HUES64 (cell line): Measurements from ENCODE around the gene AEBP2.

ENCODE experiments used
- H3K27ac ChIP-seq: 2 replicates; pipeline ENCODE4 v1.7.0; 2013; ENCODE audit warnings: low read depth, low read length, inconsistent platforms
- H3K27me3 ChIP-seq: 2 replicates; pipeline ENCODE4 v1.6.1; 2013; ENCODE audit warnings: mild to moderate bottlenecking, low read length; ENCODE audit not compliant: insufficient read depth
- H3K36me3 ChIP-seq: 2 replicates; pipeline ENCODE4 v1.6.1; 2013; ENCODE audit warnings: mild to moderate bottlenecking, low read length; ENCODE audit not compliant: insufficient read depth
- H3K4me1 ChIP-seq: 2 replicates; pipeline ENCODE4 v1.6.1; 2013; ENCODE audit warnings: mild to moderate bottlenecking, low read length, moderate library complexity; ENCODE audit not compliant: insufficient read depth
- H3K4me3 ChIP-seq: 2 replicates; pipeline ENCODE4 v1.5.1; 2013; ENCODE audit warnings: mild to moderate bottlenecking, low read length, moderate library complexity
- H3K9ac ChIP-seq: 2 replicates; pipeline ENCODE4 v1.6.1; 2013; ENCODE audit warnings: mild to moderate bottlenecking, low read depth, low read length
- H3K9me3 ChIP-seq: 2 replicates; pipeline ENCODE4 v1.6.1; 2013; ENCODE audit warnings: low read depth, low read length; ENCODE audit not compliant: insufficient read depth
- WGBS: fragments of 150-250, 120-280 bp; methylation state at CpG from one replicate; pipeline ENCODE4 v1.1.7; 2013; ENCODE audit warnings: missing lambda C conversion rate; 5-methylcytosine and 5-hydroxymethylcytosine counted together

Gene AEBP2

GRCh38 chr12:19483727-19484126 lies 44.4 kb downstream of the AEBP2 start:
- Histone ChIP-seq H3K4me3 (no peak overlapping the region), H3K9ac (no peak overlapping the region), H3K27ac (no peak overlapping the region), H3K9me3 (no peaks in the 10 kb centered on the region), H3K4me1 (peaks cover 16% of the 10 kb centered on the region), H3K27me3 (no peaks in the 10 kb centered on the region), H3K36me3 (peaks cover 46% of the 10 kb centered on the region)
- 95% methylated on average over 4 of the region's 4 CpGs for WGBS

- Histone ChIP-seq H3K36me3 (peaks cover 37% of the 10 kb centered on the region), H3K9me3 (no peaks in the 10 kb centered on the region), H3K4me1 (peaks cover 16% of the 10 kb centered on the region), H3K9ac (no peak overlapping the region), H3K4me3 (no peak overlapping the region), H3K27ac (no peak overlapping the region), H3K27me3 (no peaks in the 10 kb centered on the region)
- 100% methylated on average over 3 of the region's 3 CpGs for WGBS
These were observed 45.4 kb downstream of the AEBP2 start for GRCh38 chr12:19484738-19485137.

DNA sequence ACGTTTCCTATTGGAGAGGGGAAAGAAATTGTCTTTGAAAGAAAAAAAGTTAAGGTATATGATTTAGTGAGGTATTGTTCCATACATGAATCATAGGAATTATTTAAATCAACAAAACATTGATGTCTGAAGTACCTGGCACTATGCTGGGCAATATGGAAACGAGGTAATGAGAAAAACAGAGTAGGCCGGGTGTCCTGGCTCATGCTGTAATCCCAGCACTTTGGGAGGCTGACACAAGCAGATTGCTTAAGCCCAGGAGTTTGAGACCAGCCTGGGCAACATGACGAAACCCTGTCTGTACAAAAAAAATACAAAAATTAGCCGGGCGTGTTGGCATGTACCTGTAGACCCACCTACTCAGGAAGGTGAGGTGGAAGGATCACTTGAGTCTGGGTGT lies 45.9 kb downstream of the AEBP2 start:
- peaks cover 34% of the 10 kb centered on the region for H3K36me3 ChIP-seq
- no peaks in the 10 kb centered on the region for H3K27me3 ChIP-seq
- 92% methylated on average over 6 of the region's 6 CpGs for WGBS
- no peak overlapping the region for H3K4me3 ChIP-seq
- no peak overlapping the region for H3K9ac ChIP-seq
- H3K9me3 ChIP-seq, result no peaks in the 10 kb centered on the region
- H3K27ac ChIP-seq, result no peak overlapping the region
- H3K4me1 ChIP-seq, result peaks cover 16% of the 10 kb centered on the region

DNA sequence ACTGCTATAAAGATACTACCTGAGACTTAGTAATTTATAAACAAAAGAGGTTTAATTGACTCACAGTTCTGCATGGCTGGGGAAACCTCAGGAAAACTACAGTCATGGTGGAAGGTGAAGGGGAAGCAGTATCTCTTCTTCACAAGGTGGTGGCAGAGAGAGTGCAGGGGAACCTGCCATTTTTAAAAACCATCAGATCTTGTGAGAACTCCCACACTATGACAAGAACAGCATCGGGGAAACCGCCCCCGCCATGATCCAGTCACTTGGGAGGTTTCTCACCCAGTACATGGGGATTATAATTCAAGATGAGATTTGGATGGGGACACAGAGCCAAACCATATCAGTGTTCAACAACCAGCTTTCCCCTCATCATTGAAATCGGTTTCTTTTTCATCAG lies 49.9 kb downstream of the AEBP2 start:
- H3K36me3 ChIP-seq, result peaks cover 41% of the 10 kb centered on the region
- no peaks in the 10 kb centered on the region for H3K9me3 ChIP-seq
- no CpG with 5 or more reads among the region's 4 CpGs for WGBS
- no peak overlapping the region for H3K4me3 ChIP-seq
- no peak overlapping the region for H3K9ac ChIP-seq
- no peaks in the 10 kb centered on the region for H3K27me3 ChIP-seq
- H3K4me1 ChIP-seq, result peaks cover 11% of the 10 kb centered on the region
- H3K27ac ChIP-seq, result no peak overlapping the region

GRCh38 chr12:19490908-19491307 lies 51.6 kb downstream of the AEBP2 start:
- Histone ChIP-seq H3K36me3 (peaks cover 47% of the 10 kb centered on the region), H3K4me3 (no peak overlapping the region), H3K9ac (no peak overlapping the region), H3K27ac (no peak overlapping the region), H3K9me3 (no peaks in the 10 kb centered on the region), H3K4me1 (peaks cover 19% of the 10 kb centered on the region), H3K27me3 (no peaks in the 10 kb centered on the region)
- 92% methylated on average over 3 of the region's 3 CpGs for WGBS

DNA sequence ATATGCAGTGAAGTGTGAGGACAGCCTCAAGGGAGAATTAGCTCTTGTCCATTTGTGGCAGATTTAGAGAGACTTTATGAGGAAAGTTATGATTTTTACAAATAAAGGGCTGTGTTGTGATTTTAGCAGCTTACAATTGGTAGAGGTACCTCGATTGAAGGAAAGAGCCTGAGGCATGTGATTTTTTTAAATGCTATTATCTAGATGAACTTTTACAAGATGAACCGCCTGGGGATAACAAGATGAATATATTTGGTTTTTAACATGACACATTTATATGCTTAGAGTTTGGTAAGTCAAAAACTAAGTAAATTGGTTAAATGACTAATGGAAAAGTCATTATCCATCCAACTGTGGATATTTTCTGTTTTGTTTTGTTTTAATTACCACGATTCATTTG lies 52.6 kb downstream of the AEBP2 start:
- H3K9ac ChIP-seq, result no peak overlapping the region
- H3K4me1 ChIP-seq, result peaks cover 25% of the 10 kb centered on the region
- 95% methylated on average over 2 of the region's 3 CpGs for WGBS
- peaks cover 41% of the 10 kb centered on the region for H3K36me3 ChIP-seq
- H3K27ac ChIP-seq, result no peak overlapping the region
- no peaks in the 10 kb centered on the region for H3K9me3 ChIP-seq
- no peaks in the 10 kb centered on the region for H3K27me3 ChIP-seq
- no peak overlapping the region for H3K4me3 ChIP-seq

- peaks cover 37% of the 10 kb centered on the region for H3K4me1 ChIP-seq
- no peak overlapping the region for H3K9ac ChIP-seq
- no peak overlapping the region for H3K4me3 ChIP-seq
- peaks cover 77% of the 10 kb centered on the region for H3K36me3 ChIP-seq
- no peaks in the 10 kb centered on the region for H3K27me3 ChIP-seq
- H3K27ac ChIP-seq, result peak overlapping the region; percentile 87; the same call in 1 of the 2 replicates
- H3K9me3 ChIP-seq, result no peaks in the 10 kb centered on the region
- 58% methylated on average over 4 of the region's 5 CpGs for WGBS
These were observed 57.1 kb downstream of the AEBP2 start for GRCh38 chr12:19496219-19496878.

GRCh38 chr12:19498099-19498498 lies 58.8 kb downstream of the AEBP2 start:
- no peak overlapping the region for H3K4me3 ChIP-seq
- H3K4me1 ChIP-seq, result peaks cover 32% of the 10 kb centered on the region
- no peak overlapping the region for H3K9ac ChIP-seq
- H3K27ac ChIP-seq, result no peak overlapping the region
- WGBS, result 97% methylated on average over 2 of the region's 2 CpGs
- no peaks in the 10 kb centered on the region for H3K27me3 ChIP-seq
- H3K36me3 ChIP-seq, result peaks cover 86% of the 10 kb centered on the region
- no peaks in the 10 kb centered on the region for H3K9me3 ChIP-seq

- H3K36me3 ChIP-seq, result peaks cover 85% of the 10 kb centered on the region
- H3K9me3 ChIP-seq, result no peaks in the 10 kb centered on the region
- WGBS, result 98% methylated on average over 4 of the region's 4 CpGs
- H3K27me3 ChIP-seq, result no peaks in the 10 kb centered on the region
- no peak overlapping the region for H3K27ac ChIP-seq
- no peak overlapping the region for H3K9ac ChIP-seq
- H3K4me3 ChIP-seq, result no peak overlapping the region
- peaks cover 26% of the 10 kb centered on the region for H3K4me1 ChIP-seq
These were observed 59.7 kb downstream of the AEBP2 start for GRCh38 chr12:19499030-19499429.

DNA sequence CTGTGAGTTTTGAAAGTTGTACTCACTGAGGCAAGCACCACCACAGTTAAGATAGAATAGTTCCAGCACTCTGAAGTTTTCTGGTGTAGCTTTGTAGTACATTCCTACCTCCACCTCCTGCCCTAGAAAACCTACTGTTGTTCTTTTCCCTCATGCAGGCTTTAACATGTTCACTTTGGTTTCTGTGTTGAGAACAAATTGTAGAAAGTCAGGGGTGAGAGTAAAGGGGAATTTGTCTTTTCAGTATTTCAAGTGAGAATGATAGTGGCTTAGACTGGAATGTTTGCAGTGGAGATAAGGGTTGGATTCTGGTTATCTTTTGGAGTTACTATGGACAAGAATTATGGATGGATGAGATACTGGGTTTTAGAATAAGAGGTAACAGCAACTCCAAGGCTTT lies 67.2 kb downstream of the AEBP2 start:
- Histone ChIP-seq H3K9ac (no peak overlapping the region), H3K9me3 (no peaks in the 10 kb centered on the region), H3K4me1 (peaks cover 7% of the 10 kb centered on the region; the same call in 1 of the 2 replicates), H3K27ac (no peak overlapping the region), H3K4me3 (no peak overlapping the region), H3K36me3 (peaks cover 47% of the 10 kb centered on the region), H3K27me3 (no peaks in the 10 kb centered on the region)

GRCh38 chr12:19507823-19508222 lies 68.5 kb downstream of the AEBP2 start:
- Histone ChIP-seq H3K4me3 (no peak overlapping the region), H3K4me1 (peaks cover 7% of the 10 kb centered on the region; the same call in 1 of the 2 replicates), H3K9me3 (no peaks in the 10 kb centered on the region), H3K27ac (no peak overlapping the region), H3K9ac (no peak overlapping the region), H3K27me3 (no peaks in the 10 kb centered on the region), H3K36me3 (peaks cover 48% of the 10 kb centered on the region)
- 93% methylated on average over 1 of the region's 1 CpG for WGBS

DNA sequence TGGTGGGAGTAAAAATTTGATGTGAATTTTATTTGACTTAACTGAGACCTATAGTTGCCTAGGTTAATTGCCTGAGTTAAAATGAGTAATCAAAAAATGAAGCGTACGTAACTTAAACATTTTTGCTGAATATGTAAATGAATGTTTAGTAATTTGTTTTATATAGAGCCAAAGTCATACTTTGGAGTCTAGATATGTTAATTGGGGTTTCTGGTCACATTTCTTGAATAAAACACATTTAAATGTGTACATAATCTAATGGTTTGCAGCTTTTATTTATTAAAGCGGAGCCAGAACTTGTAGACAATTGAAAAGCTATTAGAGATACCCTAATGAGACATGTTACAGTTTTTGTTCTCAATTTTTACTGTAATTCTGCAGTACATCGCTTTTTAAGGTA lies 71.2 kb downstream of the AEBP2 start:
- H3K9me3 ChIP-seq, result no peaks in the 10 kb centered on the region
- H3K4me1 ChIP-seq, result peaks cover 22% of the 10 kb centered on the region
- H3K9ac ChIP-seq, result no peak overlapping the region
- peaks cover 48% of the 10 kb centered on the region for H3K36me3 ChIP-seq
- no peak overlapping the region for H3K27ac ChIP-seq
- H3K4me3 ChIP-seq, result no peak overlapping the region
- 97% methylated on average over 4 of the region's 4 CpGs for WGBS
- no peaks in the 10 kb centered on the region for H3K27me3 ChIP-seq
